Amygdala (tissue), 56 donors: ENCODE data around the gene BMF.

Experiments used
- DNase-seq, 56 donors: peaks; one replicate each; lab custom pipeline; 2025; lab: John Stamatoyannopoulos, UW

BMF gene

DNA sequence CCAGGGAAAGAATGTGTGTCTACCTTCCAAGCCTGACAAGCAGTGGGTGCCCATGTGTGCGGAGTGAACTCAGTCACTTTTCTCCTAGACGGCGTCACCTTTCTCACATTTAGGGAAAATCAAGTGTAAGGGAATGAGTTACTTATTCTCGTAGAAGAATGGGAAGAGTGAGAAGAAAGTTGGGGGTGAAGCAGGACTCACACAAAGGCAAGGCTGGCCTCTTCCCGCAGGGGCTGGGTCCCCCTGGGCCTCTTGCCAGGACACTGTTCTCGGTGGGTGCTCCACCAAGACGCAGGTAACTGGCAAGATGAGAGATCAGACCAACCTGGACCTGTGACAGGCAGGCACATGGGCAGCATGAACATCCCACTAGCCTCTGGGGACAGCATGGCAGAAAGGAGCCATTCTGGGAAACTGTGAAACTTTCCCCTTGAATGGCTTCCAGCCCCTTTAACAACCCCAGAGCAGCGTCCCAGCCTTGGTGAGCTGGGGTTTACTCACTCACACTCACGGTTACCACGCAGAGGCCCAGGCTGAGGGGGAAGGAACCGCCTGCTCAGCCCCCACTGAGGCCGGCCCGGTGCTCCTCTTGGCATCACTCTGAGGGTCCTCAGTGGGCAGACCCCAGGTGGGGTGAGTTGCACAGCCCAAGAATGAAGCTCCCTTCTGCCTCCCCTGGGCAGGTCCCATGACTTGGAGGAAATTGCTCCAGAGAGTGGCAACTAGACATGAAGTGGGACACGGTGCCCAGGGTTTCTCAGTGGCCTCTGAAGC lies 54.7 kb downstream of the BMF start:
- no peak for DNase-seq

DNA sequence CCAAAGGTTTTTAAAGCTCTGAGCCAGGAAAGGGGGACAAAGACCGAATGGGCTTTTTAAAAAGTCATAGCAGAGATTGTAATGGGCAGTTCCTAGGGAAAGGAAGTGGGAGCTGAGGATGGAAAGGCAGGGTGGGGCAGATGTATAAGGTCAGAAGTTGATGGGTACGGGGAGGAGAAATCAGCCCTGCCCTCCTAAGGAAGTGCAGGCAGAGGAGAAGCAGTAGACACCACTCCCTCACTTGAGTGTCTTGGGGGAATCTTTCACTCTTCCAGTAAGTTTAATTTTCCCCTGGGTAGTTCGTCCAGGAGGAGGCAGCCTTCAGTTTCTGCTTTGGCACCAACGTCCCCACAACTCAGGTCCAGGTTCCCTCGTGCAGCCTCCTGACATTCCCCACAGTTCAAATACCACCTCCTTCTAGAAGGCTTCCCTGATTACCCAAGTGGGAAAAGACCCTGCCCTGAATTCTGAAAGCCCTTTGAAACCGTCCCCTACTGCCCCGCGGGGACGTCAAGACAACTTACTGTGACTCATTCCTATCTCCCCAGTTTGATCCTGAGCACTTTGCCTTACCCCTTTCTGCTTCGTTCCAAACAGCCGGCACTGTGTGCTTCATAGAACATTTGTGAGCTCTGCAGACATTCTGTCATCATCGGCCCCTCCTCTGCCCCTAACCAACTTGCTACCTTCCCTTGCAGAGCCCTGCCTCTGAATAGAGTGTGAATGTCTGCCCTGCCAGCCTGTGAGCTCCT lies 55.4 kb downstream of the BMF start:
- no peak for DNase-seq

DNA sequence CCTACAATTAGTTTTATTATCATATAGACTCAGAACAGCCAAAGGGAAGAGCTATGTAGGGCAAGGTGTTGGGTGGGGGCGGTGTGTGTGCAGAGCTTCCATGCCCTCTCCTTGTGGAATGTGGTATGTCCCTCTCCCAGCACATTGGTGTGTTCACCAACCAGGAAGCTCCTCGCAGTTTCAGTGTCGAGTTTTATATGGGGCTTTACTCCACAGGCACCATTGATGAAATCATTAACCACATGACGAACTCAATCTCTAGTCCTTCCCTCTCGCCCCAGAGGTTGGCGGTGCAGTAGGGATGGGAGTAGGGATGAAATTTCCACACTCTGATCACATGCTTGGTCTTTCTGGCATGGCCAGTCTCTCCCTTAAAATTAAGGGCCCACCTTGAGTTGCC lies 56.1 kb downstream of the BMF start:
- DNase-seq: no peak

DNA sequence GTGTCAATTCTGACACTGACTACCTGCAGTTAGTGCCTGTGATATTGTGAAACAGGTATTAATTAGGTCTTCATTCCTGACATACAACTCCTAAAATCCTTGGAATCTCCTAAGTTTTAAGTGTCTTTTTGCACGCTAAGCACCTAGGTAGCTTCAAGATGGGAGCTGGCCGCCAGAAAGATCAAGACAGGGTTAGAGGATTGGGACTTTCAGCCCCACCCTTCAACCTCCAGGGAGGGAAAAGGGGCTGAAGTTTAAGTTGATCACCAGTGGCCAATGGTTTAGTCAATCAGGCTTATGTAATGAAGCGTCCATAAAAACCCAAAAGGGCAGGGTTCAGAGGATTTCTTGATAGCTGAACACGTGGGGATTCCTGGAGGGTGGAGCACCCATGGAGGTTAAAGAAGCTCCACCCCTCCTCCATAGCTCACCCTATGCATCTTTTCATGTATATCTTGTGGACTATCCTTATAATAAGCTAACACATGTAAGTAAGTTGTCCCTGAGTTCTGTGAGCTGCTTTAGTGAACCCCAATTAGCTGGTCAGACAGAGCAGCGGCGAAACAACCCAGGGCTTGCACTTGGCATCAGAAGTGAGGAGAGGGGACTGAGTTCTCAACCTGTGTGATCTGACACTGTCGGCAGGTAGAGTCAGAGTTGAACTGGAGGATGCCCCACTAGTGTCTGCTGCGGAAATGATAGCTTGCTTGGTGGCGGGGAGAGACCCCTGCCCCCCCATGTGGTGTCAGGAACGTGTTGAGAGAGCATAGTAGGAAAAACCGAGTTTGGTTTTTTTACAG lies 56.9 kb downstream of the BMF start:
- DNase-seq: no peak

DNA sequence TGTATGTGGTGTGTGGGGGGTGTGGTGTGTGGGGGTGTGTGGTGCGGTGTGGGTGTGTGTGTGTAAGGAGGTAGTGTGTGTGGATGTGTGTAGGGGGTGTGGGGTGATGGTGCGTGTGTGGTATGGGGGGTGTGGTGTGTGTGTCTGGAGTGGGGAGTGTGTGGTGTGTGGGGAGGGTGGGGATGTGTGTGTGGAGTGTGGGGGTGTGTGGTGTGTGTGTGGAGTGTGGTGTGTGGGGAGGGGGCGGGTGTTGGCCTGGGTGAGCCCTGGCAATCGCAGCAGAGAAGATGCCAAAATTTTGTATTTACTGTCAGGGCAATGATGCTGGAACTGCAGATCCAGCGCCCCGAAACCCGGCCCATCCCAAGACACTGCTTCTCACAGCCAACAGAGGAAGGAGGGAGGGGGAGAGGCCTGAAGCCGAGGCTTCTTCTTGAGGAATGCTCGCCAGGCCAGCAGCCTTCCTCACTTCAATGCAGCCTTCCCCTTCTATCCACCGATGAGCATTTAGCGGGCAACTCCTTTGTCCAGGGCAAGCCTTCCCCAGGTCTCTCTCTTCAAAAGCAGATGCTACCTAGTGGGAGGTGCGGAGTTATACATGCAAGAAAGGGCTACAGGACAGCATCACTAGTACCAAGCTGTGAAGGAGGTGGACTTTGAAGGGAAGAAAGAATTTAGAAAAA lies 57.8 kb downstream of the BMF start:
- no peak for DNase-seq

DNA sequence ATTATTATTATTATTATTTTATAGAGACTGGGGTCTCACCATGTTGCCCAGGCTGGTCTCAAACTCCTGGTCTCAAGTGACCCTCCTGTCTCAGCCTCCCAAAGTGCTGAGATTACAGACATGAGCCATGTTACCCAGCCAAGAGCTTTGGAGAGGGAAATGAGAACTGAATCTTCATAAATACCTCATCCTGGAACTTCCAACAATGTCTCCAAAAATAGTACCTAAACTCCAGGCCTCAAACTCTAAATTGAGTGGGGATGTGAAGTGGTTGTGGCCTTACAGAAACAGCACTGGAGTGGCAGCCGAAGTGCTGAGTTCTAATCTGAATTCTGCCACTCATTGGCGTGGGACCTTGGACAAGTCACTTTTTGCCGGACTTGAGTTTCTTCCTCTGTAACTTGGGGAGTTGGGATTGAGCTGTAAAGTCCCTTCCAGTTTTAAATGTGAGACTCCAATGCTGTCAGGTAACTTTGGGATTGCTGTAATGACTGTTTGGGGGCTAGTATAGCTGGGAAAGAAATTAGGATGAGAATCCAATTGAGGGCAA lies 59.7 kb downstream of the BMF start:
- DNase-seq: no peak

DNA sequence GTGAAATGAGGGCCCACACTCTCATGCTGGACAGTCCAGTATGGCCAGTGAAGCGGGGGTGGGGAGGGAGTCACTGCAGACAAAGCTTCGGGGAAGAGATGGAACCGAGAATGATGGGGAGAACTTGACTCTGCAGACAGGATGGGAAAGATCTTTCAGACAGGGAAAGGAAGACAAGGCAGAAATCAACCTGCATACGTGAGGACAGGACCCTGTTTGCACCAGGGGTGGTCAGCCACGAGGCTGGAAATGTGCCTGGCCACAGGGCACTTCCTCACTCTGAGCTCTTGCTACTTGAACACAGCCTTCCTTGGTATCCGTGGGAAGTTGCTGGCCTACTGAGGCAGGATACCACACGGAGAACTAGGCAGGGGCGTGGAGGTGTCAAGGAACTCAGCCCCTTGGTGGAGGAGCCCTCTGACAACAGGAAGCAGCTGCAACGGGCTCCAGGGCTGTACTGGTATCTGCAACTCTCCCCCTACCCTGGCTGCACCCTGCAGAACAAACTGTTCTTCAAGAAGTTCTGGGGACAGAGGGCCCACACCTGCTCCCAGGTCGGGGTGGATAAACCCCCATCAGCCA lies 60.4 kb downstream of the BMF start:
- DNase-seq: no peak

DNA sequence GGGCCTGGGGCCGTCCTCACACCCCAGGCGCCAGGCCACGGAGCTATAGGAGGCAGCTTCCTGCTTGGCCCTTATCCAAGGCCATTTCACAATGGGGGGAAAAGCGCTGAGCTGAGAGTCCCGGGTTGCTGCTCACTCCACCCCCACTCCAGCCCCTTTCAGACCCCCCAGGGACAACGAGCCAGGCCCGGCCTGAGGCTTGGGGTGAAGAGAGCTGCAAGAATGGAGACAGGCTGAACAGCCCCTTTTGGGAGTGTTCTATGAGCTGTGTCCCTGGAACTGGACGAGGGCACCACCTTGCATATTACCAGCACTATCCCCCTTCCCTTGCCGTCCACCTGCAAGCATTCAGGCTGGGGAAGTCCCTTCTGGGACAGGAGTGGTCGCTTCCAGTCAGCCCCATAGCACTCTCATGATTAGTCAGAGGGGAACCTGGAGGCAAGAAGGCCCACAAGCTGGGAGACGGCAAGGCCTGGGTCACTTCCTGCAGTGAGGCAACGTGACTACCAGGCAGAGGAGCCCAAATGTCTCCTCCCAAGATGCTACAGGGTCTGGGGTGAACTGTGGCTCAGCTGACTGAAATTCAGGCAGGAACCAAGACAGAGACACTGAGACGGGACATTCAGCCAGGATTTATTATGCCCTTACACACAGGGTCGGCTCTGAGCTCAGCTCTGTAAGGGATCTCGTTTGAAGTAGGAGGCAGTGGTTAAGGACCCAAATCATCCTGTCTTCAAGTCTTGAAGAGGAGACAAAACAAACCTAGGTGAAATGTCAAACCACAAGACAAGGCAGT lies 61.1 kb downstream of the BMF start:
- peak in 9 of 56 donors; percentile 7 to 47 (median 25) for DNase-seq

DNA sequence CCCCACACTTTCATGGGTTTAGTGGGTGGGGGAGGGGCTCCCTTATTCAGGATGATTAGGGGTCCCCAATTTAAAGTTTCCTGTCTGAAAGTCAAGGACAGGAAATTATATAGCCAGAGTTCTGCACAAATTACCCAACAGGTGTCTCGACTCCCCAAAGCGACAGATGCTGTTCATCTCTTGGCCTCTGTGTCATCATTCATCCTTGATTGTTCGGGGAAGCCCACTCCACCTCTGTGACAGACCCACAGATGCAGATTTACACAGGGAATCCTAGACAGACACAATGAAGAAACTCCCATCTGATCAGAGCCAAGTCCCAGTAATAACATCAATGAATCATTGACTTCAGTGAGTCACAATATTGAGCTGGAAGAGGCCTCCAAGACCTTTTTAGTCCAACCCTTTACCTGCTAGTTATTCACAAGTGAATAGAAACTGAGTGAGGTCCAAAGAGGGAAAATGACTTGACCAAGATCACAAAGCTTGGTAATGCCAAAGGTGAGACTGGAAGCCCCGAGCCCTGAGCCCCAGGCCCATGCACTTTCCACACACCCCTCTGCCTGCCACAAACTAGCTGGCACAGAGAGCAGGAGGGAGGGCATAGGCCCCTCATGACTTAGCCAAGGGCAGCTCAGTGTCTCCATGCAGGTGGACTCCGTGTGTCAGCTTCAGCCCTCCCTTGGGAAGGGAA lies 61.8 kb downstream of the BMF start:
- no peak for DNase-seq

DNA sequence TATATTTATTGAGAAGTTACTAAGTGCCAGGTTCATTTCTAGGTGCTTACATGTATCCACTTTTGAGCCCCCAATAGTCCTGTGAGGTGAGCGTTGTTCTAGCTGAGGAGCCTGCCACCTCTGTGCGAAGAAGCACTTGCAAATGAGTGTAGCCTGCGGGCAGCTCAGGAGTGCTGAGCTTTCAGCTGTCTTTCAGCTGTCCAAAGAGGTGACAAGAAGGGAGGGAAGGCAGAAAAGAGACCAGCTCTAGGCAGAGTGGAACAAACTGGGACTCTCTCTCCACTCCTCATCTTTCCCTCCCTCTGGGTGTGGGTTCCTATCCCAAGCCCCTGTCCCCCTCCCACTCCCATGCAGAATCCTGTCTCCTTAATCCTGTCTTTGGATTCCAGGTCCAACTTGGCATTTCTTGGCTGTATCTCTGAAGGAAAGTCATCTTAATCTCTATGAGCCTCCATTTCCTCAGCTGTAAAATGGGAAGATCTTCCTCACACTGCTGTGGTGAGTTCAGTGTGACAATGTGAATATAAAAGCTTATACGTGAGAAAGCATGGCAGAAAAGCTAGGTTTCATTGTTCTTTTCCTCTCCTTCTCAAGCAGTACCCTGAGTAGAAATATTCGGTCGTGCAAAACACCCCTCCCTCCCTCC lies 63.0 kb downstream of the BMF start:
- no peak for DNase-seq

DNA sequence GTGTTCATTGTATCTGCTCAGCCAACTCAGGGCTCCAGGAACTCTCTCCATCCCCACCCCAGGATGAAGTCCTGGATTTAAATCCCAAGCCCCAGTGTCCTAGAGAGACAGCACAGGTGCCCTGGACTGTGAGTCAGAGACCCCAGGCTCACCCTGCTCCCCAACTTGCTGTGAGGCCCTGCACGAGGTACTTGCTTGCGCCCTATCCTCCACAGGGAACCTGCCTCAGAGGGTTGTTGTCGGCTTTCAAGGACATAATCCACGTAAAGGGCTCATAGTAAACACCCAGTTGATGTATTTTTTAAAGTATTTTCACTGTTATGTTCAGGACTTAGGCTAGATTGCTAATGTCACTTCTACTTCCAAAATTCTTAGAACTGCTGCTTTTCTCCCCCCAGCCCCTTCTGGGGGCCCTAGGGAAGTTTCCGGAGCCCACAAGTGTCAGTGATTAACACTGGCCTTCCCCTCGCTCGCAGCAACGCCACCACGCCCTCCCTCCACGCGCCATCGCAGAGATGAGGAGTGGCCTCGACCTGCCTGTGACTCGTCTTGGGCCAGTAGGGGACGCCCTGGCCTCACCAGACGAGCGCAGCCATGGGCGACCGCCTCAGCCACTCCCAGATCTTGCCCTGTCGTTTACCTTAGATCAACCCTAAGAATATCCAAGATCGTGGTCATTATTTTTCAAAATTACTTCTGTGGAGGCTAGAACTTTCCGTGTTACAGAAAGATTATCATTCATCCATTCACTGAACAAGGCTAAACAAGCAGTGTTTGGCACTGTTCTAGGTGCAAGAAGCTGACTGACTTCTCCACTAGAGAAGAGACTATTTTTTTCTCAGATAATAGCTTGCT lies 63.7 kb downstream of the BMF start:
- peak in 50 of 56 donors; percentile 17 to 85 (median 61) for DNase-seq

DNA sequence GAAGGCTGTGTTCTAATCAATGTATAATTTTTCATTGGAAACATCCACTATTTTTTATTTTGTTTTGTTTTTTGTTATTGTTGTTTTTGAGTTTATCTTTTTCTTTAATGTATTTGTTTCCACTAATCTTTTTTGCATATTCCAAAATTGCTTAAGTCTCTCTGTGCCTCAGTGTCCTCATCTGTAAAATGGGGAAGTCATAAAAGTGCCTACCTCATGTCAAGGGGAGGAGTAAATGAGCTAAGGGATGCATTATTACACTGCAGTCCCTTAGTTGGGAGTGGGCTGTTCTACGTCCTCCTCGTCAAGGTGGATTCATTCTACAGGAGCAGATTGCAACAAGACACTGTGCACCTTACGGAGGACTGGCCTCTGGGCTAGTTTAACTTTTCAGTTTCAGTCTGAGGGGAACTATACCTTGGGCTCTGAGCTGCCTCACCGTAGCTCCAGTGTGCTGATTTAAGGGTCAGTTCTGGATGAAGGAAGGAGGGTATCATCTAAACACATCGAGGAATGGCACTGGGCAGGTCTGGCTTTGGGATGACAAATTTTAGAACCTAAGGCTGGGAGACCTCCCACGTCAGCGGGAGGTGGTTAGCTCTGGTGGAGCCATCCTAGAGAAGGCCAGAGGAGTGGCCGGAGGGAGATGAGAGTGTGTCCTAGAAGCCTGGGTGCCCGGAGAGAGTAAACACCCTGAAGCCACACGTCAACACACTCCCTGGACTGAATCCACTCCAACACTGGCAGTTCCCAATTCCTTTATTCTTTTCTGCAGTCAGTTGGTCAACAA lies 64.6 kb downstream of the BMF start:
- no peak for DNase-seq

DNA sequence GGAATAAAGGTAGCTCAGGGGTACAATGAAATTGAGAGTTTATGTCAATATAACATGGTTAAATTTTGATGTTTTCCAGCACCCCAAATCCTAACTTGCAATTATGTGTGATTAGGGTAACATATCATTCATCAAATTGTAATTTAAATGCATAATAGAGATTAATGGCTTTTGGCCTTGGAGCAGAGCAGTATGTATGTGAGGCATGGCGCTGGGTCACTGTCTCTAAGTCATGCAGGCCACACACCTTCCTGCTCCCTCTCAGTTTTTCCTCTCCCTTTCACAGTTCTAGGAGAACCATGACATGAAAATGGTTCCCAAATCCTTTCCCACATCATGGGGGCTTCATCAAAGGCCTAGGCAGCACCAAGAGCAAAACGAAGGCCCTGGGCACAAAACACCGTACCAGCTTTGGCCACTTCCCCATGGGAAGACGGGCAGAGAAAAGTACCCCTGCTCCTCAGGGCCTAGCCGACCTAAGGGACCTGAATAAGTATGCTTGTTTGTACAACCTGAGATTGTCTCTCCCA lies 65.8 kb downstream of the BMF start:
- DNase-seq: no peak

DNA sequence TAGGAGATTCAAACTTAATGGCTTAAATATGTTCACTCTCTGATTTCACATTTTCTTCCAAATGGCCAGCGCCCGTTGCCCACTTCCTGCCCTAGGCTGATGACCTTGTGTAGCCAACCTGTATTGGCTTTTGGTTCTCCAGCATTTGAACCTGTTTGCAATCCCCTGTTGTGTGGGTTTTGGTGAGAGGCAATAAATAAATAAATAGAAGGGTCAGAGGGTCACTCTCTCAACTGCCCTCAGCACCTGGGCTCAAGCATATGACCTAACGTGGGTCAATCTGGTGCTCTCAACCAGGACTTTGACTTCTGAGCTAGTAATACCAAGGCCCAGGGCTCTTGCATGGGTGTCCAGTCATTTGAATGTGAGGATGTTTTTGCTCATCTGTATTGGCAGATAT lies 67.9 kb downstream of the BMF start:
- no peak for DNase-seq

DNA sequence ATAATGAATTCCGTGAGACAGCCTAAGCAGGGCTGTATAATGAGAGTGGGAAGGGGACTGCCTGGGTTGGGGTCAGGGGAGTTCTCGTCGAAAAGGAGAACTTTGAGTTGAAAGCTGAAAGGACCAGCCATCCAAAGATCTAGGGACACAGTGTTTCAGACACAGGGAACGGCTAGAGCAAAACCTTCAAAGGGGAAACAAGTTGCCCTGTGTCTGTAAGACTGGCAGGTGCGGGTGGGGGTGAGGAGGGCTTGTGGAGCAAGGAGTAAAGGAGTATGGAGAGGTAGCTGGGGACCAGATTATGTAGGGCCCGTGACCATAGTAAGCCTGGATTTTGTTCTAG lies 68.4 kb downstream of the BMF start:
- DNase-seq: no peak
